Measurements from ENCODE around the gene PRELP.

Gene PRELP

GRCh38 chr1:203488539-203488938, 12.9 kb downstream of the PRELP start:
- no peak for ATAC-seq
- TF ChIP-seq ZNF8 (CRISPR knock-in tag; IDR thresholded peaks at IDR 0.05) (no peak), ARNTL (CRISPR knock-in tag; IDR thresholded peaks at IDR 0.05; ENCODE audit: borderline replicate concordance, low read depth) (no peak), RARB (CRISPR knock-in tag; IDR thresholded peaks at IDR 0.05) (no peak), ZNF565 (CRISPR knock-in tag; conservative IDR thresholded peaks at IDR 0.05; ENCODE audit: low read depth) (no peak), ZC3H10 (CRISPR knock-in tag; IDR thresholded peaks at IDR 0.05) (no peak), ISL1 (CRISPR knock-in tag; IDR thresholded peaks at IDR 0.05) (no peak), OSR1 (CRISPR knock-in tag; IDR thresholded peaks at IDR 0.05) (no peak)
- TF ChIP-seq, protein P1, sequence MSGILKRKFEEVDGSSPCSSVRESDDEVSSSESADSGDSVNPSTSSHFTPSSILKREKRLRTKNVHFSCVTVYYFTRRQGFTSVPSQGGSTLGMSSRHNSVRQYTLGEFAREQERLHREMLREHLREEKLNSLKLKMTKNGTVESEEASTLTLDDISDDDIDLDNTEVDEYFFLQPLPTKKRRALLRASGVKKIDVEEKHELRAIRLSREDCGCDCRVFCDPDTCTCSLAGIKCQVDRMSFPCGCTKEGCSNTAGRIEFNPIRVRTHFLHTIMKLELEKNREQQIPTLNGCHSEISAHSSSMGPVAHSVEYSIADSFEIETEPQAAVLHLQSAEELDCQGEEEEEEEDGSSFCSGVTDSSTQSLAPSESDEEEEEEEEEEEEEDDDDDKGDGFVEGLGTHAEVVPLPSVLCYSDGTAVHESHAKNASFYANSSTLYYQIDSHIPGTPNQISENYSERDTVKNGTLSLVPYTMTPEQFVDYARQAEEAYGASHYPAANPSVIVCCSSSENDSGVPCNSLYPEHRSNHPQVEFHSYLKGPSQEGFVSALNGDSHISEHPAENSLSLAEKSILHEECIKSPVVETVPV (CRISPR knock-in tag; IDR thresholded peaks at IDR 0.05): no peak
- TF ChIP-seq, protein P2, sequence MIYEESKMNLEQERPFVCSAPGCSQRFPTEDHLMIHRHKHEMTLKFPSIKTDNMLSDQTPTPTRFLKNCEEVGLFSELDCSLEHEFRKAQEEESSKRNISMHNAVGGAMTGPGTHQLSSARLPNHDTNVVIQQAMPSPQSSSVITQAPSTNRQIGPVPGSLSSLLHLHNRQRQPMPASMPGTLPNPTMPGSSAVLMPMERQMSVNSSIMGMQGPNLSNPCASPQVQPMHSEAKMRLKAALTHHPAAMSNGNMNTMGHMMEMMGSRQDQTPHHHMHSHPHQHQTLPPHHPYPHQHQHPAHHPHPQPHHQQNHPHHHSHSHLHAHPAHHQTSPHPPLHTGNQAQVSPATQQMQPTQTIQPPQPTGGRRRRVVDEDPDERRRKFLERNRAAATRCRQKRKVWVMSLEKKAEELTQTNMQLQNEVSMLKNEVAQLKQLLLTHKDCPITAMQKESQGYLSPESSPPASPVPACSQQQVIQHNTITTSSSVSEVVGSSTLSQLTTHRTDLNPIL (CRISPR knock-in tag; IDR thresholded peaks at IDR 0.05; ENCODE audit: low read depth): no peak

GRCh38 chr1:203490607-203491006, 15.0 kb downstream of the PRELP start:
- no peak for TF ChIP-seq BACH2 (CRISPR knock-in tag; IDR thresholded peaks at IDR 0.05; ENCODE audit: borderline replicate concordance)
- no peak for TF ChIP-seq ZNF70 (CRISPR knock-in tag; IDR thresholded peaks at IDR 0.05)
- TF ChIP-seq, protein P1 (CRISPR knock-in tag; IDR thresholded peaks at IDR 0.05): no peak
- TF ChIP-seq ISL1 (CRISPR knock-in tag; IDR thresholded peaks at IDR 0.05): no peak
- TF ChIP-seq OSR1 (CRISPR knock-in tag; IDR thresholded peaks at IDR 0.05): no peak
- no peak for TF ChIP-seq CSDC2 (CRISPR knock-in tag; IDR thresholded peaks at IDR 0.05)
- no peak for TF ChIP-seq ZNF8 (CRISPR knock-in tag; IDR thresholded peaks at IDR 0.05)
- ATAC-seq: no peak

- no peak for ATAC-seq
- no peak for TF ChIP-seq SNAI2 (CRISPR knock-in tag; IDR thresholded peaks at IDR 0.05)
Observed at GRCh38 chr1:203491664-203492063, 16.1 kb downstream of the PRELP start.

DNA sequence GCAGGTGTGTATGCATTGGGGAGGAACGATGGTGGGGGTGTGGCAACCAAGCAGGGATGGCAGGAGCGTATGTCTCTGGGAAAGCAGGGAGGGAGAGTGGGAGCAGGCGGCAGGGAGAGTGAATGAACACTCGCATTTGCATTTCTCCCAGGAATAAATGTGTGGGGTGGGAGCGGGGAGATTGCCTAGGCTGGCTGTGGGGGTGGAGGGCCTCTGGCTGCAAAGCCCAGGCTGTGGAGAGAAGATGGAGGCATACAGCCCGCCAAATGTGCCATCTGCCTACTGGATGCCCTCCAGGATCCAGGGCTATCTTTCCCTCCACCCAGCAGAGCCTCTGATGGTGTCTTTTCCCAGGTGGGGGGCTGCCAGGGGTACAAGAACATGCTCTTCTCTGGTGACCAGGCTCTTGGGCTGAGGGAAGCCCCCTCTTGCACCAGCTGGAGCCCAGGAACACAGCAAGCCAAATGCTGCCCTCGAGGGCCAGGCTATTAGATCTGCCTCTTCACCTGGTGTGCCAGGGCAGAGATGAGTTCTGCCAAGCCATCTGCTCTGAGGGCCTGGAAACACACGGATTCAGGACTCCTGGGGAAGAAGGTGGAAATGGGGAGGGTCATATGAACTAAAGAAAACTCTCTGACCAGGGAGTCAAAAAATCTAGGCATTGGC, 16.6 kb downstream of the PRELP start:
- TF ChIP-seq, protein P2 (CRISPR knock-in tag; IDR thresholded peaks at IDR 0.05; ENCODE audit: low read depth): no peak
- no peak for TF ChIP-seq ESRRG (CRISPR knock-in tag; IDR thresholded peaks at IDR 0.05)
- ATAC-seq: no peak

DNA sequence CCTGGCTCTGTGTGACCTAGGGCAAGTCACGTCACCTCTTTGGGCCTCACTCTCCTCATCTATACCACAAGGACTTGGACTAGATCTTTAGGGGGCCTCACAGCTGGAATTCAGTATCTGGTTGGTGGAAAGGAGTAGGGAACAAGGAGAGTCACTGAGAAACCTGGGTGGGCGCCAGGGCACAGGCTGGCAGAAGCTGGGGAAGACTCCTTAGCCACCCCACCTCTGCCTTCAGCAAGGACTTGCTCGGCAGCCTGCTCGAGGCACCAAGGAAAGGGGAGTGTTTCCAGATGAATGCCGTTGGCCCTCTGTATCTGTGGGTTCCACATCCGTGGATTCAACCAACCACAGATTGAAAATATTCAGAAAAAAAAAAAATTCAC, 17.1 kb downstream of the PRELP start:
- ATAC-seq: no peak
- TF ChIP-seq ISL1 (CRISPR knock-in tag; IDR thresholded peaks at IDR 0.05): no peak
- no peak for TF ChIP-seq ZNF8 (CRISPR knock-in tag; IDR thresholded peaks at IDR 0.05)
- no peak for TF ChIP-seq GLIS3 (CRISPR knock-in tag; IDR thresholded peaks at IDR 0.05)
- TF ChIP-seq ARNTL (CRISPR knock-in tag; IDR thresholded peaks at IDR 0.05; ENCODE audit: borderline replicate concordance, low read depth): no peak
- TF ChIP-seq, protein P1 (CRISPR knock-in tag; IDR thresholded peaks at IDR 0.05): no peak

- ATAC-seq: no peak
- TF ChIP-seq, protein P3, sequence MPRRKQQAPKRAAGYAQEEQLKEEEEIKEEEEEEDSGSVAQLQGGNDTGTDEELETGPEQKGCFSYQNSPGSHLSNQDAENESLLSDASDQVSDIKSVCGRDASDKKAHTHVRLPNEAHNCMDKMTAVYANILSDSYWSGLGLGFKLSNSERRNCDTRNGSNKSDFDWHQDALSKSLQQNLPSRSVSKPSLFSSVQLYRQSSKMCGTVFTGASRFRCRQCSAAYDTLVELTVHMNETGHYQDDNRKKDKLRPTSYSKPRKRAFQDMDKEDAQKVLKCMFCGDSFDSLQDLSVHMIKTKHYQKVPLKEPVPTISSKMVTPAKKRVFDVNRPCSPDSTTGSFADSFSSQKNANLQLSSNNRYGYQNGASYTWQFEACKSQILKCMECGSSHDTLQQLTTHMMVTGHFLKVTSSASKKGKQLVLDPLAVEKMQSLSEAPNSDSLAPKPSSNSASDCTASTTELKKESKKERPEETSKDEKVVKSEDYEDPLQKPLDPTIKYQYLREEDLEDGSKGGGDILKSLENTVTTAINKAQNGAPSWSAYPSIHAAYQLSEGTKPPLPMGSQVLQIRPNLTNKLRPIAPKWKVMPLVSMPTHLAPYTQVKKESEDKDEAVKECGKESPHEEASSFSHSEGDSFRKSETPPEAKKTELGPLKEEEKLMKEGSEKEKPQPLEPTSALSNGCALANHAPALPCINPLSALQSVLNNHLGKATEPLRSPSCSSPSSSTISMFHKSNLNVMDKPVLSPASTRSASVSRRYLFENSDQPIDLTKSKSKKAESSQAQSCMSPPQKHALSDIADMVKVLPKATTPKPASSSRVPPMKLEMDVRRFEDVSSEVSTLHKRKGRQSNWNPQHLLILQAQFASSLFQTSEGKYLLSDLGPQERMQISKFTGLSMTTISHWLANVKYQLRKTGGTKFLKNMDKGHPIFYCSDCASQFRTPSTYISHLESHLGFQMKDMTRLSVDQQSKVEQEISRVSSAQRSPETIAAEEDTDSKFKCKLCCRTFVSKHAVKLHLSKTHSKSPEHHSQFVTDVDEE (CRISPR knock-in tag; IDR thresholded peaks at IDR 0.05): no peak
- TF ChIP-seq ESRRG (CRISPR knock-in tag; IDR thresholded peaks at IDR 0.05) (no peak), ZFP3 (CRISPR knock-in tag; IDR thresholded peaks at IDR 0.05) (no peak), ZFP30 (CRISPR knock-in tag; IDR thresholded peaks at IDR 0.05) (no peak), CSDC2 (CRISPR knock-in tag; IDR thresholded peaks at IDR 0.05) (no peak), ZNF8 (CRISPR knock-in tag; IDR thresholded peaks at IDR 0.05) (no peak), BACH2 (CRISPR knock-in tag; IDR thresholded peaks at IDR 0.05; ENCODE audit: borderline replicate concordance) (no peak)
- TF ChIP-seq, protein P4, sequence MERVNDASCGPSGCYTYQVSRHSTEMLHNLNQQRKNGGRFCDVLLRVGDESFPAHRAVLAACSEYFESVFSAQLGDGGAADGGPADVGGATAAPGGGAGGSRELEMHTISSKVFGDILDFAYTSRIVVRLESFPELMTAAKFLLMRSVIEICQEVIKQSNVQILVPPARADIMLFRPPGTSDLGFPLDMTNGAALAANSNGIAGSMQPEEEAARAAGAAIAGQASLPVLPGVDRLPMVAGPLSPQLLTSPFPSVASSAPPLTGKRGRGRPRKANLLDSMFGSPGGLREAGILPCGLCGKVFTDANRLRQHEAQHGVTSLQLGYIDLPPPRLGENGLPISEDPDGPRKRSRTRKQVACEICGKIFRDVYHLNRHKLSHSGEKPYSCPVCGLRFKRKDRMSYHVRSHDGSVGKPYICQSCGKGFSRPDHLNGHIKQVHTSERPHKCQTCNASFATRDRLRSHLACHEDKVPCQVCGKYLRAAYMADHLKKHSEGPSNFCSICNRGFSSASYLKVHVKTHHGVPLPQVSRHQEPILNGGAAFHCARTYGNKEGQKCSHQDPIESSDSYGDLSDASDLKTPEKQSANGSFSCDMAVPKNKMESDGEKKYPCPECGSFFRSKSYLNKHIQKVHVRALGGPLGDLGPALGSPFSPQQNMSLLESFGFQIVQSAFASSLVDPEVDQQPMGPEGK (CRISPR knock-in tag; IDR thresholded peaks at IDR 0.05; ENCODE audit: borderline replicate concordance): no peak
Observed at GRCh38 chr1:203493901-203494300, 18.3 kb downstream of the PRELP start, which contains the start of gene OPTC. Gene OPTC (plus strand): TSS chr1:203494153. CDS start chr1:203496006, 1,853 bp downstream.

Measured in SK-N-SH treated with all-trans-retinoic acid at 6 μM for 48 hours (cell line).